RPMI7951 (cell line): Measurements from ENCODE around the gene SPHK1. TPM values are rescaled to one million over a fixed set of nuclear protein-coding genes. Genes with fewer than 3 reads are reported as not detected.
A peak's percentile ranks its signal among the peaks of the same experiment; 100 is the strongest.
"Not testable (repeated sequence)": the region's sequence is repeated elsewhere in the genome, so short reads cannot be mapped to it uniquely, and the experiment has no call there.

Experiments
- DNase-seq: peaks from one replicate; pipeline ENCODE4 v3.0.0-alpha.2; 2012; ENCODE audit warnings: low read depth
- total RNA-seq: library from RNA; depleted of rRNA; stranded (reverse); fragments of >200 nt; shearing (Covaris generic); gene quantifications from 2 replicates; pipeline ENCODE4 v1.2.3, GENCODE V29; 2014; rRNA removed

The SPHK1 gene, protein sequence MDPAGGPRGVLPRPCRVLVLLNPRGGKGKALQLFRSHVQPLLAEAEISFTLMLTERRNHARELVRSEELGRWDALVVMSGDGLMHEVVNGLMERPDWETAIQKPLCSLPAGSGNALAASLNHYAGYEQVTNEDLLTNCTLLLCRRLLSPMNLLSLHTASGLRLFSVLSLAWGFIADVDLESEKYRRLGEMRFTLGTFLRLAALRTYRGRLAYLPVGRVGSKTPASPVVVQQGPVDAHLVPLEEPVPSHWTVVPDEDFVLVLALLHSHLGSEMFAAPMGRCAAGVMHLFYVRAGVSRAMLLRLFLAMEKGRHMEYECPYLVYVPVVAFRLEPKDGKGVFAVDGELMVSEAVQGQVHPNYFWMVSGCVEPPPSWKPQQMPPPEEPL
- 34.6 and 37.6 TPM in 2 replicates for total RNA-seq

DNA sequence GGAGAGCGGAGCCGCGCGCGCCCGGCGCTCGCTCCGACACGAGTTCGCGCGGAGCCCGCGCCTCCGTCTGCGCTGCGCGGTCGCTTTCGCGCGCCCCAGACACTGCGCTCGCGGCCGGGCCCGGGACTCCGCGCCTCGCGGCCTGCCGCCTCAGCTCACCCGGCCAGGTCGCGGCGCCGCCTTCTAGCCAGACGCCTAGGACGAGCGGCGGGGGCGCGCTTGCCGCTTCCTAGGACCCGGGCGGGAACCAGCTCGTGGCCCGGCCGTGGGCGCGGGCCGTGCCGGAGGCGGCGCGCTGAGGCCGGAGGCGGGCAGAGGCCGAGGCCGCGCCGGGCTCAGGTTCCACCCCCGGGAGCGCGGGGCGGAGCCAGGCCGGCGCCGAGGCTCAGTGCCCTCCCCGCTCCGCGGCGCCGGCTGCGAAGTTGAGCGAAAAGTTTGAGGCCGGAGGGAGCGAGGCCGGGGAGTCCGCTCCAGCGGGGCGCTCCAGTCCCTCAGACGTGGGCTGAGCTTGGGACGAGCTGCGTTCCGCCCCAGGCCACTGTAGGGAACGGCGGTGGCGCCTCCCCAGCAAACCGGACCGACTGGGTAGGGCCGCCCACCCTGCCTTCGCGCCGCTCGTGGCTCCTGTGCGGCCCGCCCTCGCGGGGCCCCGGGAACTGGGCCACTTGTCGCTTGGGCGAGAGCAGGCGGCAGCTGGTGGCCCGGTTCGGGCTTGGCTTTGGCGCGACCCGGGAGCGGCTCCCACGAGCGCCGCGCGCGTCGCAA, at the start of gene SPHK1:
TSS of gene SPHK1 (plus strand) at position 388 of the 765 bp plus-strand sequence. CDS start 1,036 bp downstream, outside the sequence.
- peak; percentile 79 for DNase-seq

DNA sequence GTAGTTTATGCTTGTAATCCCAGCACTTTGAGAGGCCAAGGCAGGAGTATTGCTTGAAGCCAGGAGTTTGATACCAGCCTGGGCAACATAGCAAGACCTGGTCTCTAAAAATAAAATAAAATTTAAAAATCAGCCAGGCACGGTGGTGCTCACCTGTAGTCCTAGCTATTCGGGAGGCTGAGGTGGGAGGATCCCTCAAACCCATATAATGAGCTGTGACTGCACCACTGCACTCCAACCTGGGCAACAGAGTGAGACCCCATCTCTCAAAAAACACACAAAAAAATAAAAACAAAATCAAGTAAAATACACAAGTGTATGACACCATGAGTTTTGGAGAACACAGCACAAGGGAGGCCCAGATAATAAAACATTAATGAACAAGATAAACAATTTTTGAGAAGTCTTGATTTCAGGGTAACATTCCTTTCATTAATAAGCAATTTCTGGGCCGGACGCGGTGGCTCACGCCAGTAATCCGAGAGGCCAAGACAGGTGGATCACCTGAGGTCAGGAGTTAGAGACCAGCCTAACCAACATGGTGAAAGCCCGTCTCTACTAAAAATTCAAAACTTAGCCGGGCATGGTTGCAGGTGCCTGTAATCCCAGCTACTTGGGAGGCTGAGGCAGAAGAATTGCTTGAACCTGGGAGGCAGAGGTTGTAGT, 48.6 kb upstream of the SPHK1 start:
- no peak for DNase-seq

DNA sequence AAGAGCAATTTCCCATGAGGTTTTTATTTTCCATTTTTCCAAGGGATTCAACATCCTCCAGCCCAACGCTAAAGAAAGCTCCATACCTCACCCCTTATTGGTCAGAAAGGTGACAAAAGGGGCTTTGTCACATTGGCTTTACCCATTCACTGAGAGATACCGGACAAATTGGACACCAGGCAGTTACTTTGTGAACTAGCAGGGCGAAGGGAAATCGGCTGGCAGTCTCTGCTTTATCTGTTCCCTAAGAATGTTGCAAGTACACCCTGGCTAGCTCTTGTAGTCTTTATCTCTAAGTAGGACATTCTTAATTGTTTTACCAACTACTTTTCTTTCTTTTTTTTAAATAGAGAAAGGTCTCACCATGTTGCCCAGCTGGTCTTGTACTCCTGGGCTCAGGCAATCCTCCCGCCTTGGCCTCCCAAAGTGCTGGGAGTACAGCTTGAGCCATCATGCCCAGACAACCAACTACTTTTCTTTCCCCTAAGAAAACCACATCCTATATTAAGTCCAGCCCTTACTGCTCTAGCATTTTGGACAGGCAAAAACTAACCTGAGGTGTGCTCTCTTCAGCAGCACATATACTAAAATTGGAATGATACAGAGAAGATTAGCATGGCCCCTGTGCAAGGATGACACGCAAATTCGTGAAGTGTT, 47.5 kb upstream of the SPHK1 start:
- peak; percentile 7 for DNase-seq

DNA sequence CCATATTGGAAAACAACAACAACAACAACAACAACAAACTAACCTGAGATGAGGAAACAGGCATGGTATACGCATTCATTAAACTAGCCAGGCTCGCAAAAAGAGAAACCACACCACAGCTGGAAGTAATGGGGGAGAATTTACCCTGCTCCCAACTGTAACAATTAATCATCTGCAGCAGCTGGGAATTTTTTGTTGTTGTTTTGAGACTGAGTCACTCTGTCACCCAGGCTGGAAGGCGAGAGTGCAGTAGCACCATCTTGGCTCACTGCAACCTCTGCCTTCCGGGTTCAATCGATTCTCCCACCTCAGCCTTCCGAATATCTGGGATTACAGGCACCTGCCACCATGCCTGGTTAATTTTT, 47.0 kb upstream of the SPHK1 start:
- peak; percentile 62 for DNase-seq

DNA sequence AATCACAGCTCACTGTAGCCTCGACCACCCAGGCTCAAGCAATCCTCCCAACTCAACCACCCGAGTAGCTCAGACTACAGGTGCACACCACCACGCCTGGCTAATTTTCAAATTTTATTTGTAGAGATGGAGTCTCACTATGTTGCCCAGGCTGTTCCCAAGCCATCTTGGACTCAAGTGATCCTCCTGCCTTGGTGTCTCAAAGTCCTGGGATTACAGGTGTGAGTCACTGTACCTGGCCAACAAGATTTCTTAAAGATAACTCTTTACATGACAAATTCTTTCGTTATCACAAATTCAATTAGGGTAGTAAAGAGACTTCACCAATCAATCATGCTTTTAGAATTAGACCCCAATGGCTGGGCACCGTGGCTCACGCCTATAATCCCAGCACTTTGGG, 43.1 kb upstream of the SPHK1 start:
- no peak for DNase-seq

DNA sequence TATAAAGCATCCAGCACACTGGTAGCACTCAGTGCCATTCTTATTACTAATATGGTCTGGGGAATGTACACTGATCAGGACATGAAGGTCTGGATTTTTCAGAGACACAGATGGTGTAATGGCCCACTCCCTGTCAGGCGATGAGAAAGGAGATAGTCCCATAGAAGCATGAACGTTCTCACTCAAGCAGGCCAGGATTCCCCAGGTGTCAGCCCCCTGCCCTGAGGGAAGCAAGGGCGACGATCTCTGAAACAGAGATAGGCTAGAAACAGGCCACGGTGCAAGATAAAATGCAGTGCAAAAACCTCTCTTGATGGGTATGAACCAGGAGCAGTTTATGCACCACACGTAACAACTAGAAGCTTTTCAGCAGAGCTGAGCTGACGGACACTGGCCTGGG, 41.3 kb upstream of the SPHK1 start:
- DNase-seq, result no peak

DNA sequence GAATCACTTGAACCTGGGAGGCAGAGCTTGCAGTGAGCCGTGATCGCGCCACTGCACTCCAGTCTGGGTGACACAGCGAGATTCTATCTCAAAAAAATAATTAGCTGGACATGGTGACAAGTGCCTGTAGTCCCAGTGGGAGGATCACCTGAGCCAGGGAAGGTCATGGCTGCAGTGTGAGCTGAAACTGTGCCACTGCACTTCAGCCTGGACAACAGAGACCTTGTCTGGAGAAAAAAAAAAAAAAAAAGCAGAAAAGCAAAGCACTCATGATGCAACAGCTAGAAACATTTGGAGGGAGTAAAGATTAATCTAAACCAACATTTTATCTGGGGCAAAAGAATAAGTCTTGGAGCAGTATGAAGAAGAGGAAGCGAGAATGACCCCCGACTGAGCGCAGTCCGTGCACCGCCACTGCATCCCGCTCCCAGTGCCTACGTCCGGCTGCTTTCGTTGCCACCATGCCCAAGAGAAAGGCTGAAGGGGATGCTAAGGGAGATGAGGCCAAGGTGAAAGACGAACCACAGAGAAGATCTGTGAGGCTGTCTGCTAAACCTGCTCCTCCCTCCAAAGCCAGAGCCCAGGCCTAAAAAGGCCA, 38.9 kb upstream of the SPHK1 start:
- DNase-seq, result no peak

DNA sequence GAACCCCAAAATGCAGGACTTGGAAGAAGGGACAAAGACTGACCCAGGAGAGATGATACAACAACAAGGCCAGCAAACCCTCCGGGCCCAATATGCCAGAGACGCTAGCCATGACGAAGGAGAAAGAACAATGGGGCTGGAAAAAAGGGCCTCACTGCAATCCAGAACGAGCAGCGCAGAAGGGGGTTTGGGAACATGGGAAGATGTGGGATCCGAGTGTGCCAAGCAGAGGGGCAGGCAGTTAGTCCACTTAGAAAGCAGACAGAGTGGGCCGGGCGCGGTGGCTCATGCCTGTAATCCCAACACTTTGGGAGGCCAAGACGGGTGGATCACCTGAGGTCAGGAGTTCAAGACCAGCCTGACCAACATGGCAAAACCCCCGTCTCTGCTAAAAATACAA, 37.5 kb upstream of the SPHK1 start:
- not testable (repeated sequence) for DNase-seq

DNA sequence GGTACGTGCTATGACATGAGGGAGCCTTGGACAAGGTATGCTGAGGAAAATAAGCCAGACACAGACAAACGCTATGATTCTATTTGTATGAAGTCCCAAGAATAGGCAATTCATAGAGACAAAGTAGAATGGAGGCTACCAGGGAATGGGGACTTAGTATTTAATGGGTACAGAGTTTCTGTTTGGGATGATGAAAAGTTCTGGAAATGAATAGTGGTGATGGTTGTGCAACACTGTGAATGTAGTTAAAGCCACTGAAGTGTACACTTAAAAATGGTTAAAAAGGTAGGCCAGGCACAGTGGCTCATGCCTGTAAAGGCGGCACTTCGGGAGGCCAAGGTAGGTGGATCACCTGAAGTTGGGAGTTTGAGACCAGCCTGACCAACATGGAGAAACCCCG, 33.9 kb upstream of the SPHK1 start:
- no peak for DNase-seq

DNA sequence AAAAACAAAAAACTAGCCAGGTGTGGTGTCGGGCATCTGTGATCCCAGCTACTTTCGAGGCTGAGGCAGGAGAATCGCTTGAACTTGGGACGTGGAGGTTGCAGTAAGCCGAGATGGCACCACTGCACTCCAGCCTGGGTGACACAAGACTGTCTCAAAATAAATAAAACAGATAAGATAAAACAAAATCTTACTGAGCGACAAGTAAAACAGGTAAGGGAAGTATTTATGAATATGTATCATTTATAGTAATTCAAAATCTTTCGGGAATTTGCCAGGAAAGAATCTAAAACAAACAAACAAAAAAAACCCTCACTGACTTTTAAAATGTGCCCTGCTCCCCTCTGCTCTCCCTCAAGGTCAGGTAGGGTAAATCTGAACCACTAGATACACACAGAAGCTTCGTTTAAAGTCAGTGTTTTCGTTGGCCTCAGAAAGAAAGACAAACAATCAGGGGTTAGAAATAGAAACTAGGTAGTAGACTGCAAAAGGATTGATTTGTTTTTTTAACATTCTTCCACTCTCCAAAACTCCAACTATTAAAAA, 32.8 kb upstream of the SPHK1 start:
- DNase-seq, result no peak

DNA sequence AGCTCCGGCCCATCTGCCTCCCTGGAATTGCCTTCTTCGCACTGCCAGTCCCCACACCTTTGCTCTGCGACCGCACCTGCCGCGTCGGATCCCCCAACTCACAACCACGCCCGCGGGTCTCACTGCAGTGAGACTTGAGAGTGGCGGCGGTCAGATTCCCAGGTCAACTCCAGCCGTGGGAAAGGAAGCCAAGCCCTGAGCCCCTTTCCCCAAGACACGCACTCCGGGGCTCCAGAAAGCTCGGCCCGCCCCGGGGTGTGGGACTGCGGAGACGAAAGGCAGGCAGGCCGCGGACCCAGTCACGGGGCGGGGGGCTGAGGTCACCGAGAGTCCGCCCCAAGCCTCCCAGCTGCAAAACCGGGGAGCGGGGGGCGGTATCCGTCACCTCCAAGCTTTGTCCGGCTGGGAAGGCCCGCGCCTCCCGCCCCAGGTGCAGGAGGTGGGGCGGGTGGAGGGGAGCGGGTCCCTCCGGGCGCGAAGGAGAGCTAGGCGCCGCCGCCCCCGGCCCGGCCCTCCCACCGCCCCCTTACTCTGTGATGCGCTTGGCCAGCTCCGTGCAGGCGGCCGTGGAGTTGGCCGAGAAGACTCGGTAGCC, 31.3 kb upstream of the SPHK1 start:
- peak; percentile 11 for DNase-seq

DNA sequence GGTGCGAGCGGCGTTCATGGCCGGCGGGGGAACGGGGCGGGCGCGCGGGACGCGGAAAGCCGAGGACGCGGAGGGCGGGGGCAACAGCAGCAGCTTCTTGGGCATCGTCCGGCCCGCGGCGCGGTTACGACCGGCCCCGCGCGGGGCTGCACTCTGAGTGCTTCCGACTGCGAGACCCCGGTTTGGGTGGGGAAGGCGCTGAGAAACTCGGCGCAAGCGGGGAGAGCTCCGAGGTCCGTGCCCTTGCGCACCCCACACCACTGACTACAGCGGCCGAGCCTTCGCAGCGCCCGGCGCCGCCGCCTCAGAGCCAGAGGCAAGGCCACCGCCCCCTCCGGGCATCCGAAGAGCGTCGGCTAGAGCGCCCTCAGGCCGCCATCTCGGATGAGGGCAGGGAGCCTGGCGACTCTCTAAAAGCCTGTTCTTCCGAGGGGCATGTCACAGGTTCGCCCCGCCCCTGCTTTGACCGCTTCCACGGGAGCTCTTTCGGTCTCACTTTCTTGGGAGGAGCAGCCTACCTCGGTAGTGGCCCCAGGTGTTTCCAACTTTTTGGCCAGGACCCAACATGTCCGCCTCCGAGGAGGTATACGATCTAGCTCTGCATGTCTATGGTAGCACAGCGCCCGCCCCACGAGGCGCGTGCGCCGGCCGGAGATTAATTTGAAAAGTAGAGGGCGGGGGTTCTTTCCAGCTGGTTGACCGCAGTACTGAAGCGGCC, 30.7 kb upstream of the SPHK1 start, which contains the start of gene PRPSAP1:
TSS of gene PRPSAP1 (minus strand) at position 318 of the 718 bp plus-strand sequence. CDS start at position 105, 213 bp downstream.
- peak; percentile 89 for DNase-seq

DNA sequence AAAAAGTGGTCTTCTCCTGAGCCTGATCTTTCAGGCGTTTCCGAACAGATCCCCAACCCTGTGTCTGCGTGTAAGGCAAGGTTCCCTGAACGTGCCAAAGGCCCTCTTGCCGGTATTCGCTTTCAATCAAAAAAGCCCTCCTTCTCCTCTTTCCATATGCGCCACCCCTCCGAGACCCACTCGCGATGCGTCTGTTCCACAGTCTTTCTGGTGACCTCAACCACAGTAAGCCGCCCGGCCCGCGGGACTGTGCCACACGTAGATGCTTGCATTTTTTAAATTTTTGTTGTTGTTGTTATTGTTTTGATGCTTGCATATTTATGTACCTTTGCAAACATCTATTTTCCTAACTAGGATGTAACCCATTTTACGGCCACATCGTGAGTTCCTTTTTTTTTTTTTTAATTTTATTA, 30.1 kb upstream of the SPHK1 start:
- no peak for DNase-seq

DNA sequence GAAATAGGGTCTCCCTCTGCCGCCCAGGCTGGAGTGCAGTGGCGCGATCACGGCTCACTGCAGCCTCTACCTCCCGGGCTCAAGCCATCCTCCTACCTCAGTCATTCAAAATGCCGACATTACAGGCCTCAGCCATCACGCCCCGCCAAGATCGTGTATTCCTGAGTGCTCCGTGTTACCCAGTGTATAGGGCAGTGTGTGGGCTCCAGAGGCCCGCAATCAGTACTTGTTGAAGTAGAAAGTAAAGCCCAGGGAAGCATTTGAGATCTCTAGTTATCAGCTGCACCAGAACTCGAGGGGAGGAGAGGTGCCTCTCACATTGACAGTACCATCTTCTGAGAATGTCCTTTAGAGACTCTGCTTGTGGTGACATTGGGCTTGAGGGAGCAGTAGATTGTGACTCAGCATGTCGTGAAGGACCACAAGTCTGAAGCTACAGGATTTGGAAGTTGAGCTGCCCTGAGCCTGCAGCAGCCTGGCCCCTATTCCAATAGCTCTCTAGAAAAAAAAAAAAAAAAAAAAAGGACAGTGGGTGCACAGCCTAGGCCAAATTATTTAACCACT, 29.6 kb upstream of the SPHK1 start:
- DNase-seq, result peak; percentile 39

DNA sequence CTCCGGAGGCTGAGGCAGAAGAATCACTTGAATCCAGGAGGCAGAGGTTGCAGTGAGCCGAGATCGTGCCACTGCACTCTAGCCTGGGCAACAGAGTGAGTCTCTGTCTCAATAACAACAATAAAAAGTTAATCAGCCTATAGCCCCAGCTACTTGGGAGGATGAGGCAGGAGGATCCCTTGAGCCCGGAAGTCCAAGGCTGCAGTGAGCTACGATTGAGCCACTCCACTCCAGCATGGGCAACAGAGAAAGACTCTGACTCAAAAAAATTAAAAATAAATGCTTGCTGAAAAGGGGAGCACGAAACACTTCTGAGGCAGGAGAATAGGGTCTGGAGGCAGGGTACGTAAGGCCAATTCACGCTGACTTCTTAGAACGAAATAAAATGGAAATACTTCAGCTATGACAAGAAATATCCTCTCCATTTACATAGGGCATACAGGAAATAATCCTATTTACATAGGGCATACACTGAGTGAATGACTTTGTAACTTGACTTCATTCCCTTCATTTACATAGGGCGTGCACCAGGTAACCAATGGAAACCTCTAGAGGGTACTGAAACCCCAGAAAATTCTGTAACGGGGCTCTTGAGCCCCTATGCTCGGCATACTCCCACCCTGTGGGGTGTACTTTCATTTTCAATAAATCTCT, 27.5 kb upstream of the SPHK1 start:
- no peak for DNase-seq

DNA sequence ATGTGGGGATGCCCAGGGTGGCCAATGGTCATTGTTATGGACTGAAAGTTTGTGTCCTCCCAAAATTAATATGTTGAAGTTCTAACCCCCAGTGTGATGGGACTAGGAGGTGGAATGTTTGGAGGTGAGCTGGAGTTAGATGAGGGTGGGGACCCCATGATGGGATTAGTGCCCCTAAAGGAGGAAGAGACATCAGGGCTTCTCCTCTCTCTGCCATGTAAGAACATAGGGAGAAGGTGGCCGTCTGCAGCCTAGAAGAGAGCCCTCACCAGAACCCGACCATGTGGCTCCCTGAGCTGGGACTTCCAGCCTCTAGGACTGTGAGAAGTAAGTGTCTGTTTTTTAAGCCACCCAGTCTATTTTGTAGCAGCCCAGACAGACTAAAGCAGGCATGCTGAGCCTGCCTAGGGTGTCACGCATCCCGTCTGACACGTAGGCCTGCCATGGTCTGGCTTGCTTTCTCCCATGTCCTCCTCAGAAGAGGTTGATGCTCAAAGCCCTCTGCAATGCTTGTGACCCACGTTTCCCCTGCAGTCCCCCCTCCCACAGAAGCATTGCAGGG, 26.7 kb upstream of the SPHK1 start:
- no peak for DNase-seq

DNA sequence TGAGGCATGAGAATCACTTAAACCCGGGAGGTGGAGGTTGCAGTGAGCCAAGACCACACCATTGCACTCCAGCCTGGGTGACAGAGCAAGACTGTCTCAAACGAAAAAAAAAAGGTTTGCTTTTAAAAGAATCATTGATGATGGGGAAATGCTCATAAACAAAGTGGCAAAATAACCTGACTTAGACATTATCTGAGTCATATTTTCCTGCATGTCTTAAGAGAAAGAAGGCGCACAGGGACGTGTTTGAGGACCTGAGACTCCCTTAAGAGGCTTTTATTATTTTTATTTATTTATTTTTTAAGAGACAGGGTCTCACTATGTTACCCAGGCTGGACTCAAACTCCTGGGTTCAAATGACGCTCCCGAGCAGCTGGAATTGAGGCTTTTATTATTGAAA, 25.0 kb upstream of the SPHK1 start:
- no peak for DNase-seq

DNA sequence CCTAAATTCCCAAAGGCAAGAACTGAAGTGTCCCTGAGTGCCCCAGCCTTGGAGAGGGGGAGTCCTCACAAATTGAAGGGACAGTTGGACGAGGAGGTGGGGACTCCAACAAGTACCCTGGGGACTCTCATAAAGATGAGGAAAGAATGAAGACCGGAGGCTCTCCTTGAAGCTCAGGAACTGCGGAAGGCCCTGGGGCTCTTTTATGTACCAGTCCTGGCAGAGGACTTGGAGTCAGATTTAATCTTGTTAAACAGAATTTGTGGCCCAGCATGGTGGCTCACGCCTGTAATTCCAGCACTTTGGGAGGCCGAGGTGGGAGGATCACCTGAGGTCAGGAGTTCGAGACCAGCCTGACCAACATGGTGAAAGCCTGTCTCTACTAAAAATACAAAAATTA, 24.6 kb upstream of the SPHK1 start:
- not testable (repeated sequence) for DNase-seq

DNA sequence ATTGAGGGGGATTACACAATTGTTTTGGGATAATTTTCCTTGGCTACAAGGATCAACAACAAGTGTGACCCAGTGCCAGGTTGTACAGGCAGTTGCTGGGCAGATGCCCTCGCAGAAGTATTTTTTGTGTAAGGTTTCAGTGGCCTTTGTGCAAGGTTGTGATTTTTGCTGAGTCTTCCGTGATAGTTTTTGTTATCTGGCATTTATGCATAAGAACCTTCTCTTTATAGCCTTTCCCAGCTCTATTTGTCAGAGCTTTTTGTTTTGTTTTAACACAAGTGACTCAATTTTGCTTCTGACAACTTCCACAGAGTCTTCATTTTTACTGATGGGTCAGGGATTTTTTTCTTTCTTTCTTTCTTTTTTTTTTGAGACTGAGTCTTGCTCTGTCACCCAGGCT, 23.9 kb upstream of the SPHK1 start:
- DNase-seq, result no peak
